Thyroid gland (tissue), 4 donors: ENCODE measurements around the gene LSG1.

Experiments used
- POLR2A ChIP-seq, 2 donors: fragments of 450-650 bp; IDR thresholded peaks; one replicate each; pipeline ENCODE4 v1.6.1; 2017; ENCODE audit warnings: antibody characterized with exemption in 2 of 2, mild to moderate bottlenecking in 2 of 2, moderate library complexity in 1 of 2
- TF ChIP-seq, protein P1 (sequence below), 6 experiments: fragments of 200-600 bp in 3 of 6; fragments of 450-650 bp in 3 of 6; sonication (generic) in 3 of 6; IDR thresholded peaks; one replicate each; pipeline ENCODE4 v1.5.1; 2016 to 2019; ENCODE audit warnings: antibody characterized with exemption in 6 of 6, mild to moderate bottlenecking in 2 of 6, inconsistent platforms in 1 of 6, moderate library complexity in 1 of 6

DNA sequence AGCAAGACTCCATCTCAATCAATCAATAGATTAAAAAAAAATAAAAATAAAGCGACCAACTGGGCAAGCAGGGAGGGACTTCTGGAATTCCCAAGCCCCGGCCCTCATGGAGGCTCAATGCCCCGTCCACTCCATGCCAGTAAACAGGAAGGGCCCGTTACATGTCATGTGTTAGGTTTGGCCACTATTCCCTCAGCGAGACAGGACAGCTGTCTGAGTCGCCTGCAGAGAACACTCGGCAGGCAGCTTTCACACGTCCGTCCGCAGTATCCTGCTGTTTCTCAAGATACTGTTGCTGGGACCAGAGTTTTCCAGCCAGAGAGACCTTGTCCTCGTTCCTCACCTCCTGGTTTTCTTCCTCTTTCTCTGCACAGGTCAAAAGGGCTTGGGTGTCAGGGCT lies 56.8 kb downstream of the LSG1 start:
- TF ChIP-seq POLR2A (IDR thresholded peaks at IDR 0.05), result no peak
- TF ChIP-seq, protein P1, sequence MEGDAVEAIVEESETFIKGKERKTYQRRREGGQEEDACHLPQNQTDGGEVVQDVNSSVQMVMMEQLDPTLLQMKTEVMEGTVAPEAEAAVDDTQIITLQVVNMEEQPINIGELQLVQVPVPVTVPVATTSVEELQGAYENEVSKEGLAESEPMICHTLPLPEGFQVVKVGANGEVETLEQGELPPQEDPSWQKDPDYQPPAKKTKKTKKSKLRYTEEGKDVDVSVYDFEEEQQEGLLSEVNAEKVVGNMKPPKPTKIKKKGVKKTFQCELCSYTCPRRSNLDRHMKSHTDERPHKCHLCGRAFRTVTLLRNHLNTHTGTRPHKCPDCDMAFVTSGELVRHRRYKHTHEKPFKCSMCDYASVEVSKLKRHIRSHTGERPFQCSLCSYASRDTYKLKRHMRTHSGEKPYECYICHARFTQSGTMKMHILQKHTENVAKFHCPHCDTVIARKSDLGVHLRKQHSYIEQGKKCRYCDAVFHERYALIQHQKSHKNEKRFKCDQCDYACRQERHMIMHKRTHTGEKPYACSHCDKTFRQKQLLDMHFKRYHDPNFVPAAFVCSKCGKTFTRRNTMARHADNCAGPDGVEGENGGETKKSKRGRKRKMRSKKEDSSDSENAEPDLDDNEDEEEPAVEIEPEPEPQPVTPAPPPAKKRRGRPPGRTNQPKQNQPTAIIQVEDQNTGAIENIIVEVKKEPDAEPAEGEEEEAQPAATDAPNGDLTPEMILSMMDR (IDR thresholded peaks at IDR 0.05), result no peak
